ENCODE results near the gene ACAP1. TPM values are rescaled to one million over a fixed set of nuclear protein-coding genes. Genes with fewer than 3 reads are reported as not detected.

The ACAP1 gene
- total RNA-seq, 3 donors from 2014 or later = 3.4 to 6.6 (median 5.2) TPM

GRCh38 chr17:7292729-7293128 is 43.6 kb upstream of the ACAP1 start:
- no peaks in the 10 kb centered on the region for H3K36me3 ChIP-seq
- intact Hi-C loops (cut with DNase I; ENCODE audit: low total_unique reads) = no loop called here
- no peak for DNase-seq (ENCODE audit: low spot score in 2 of 2)
- H3K9me3 ChIP-seq = no peaks in the 10 kb centered on the region
- H3K4me3 ChIP-seq = no peak overlapping the region
- TF ChIP-seq, protein P1, sequence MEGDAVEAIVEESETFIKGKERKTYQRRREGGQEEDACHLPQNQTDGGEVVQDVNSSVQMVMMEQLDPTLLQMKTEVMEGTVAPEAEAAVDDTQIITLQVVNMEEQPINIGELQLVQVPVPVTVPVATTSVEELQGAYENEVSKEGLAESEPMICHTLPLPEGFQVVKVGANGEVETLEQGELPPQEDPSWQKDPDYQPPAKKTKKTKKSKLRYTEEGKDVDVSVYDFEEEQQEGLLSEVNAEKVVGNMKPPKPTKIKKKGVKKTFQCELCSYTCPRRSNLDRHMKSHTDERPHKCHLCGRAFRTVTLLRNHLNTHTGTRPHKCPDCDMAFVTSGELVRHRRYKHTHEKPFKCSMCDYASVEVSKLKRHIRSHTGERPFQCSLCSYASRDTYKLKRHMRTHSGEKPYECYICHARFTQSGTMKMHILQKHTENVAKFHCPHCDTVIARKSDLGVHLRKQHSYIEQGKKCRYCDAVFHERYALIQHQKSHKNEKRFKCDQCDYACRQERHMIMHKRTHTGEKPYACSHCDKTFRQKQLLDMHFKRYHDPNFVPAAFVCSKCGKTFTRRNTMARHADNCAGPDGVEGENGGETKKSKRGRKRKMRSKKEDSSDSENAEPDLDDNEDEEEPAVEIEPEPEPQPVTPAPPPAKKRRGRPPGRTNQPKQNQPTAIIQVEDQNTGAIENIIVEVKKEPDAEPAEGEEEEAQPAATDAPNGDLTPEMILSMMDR (IDR thresholded peaks at IDR 0.05) = no peak
- no peak for TF ChIP-seq POLR2A (IDR thresholded peaks at IDR 0.05)
- TF ChIP-seq POLR2AphosphoS5 (IDR thresholded peaks at IDR 0.05) = no peak
- peak overlapping the region; percentile 63 to 71 for H3K27ac ChIP-seq
- no peaks in the 10 kb centered on the region for H3K27me3 ChIP-seq
- H3K4me1 ChIP-seq = peaks cover 4% of the 10 kb centered on the region in 2 donors

- H3K36me3 ChIP-seq = no peaks in the 10 kb centered on the region
- H3K27me3 ChIP-seq = no peaks in the 10 kb centered on the region
- H3K4me1 ChIP-seq = peaks cover 4% of the 10 kb centered on the region in 2 donors
- H3K9me3 ChIP-seq = no peaks in the 10 kb centered on the region
- no peak for DNase-seq (ENCODE audit: low spot score in 2 of 2)
- TF ChIP-seq POLR2A (IDR thresholded peaks at IDR 0.05) (no peak), POLR2AphosphoS5 (IDR thresholded peaks at IDR 0.05) (no peak)
- TF ChIP-seq, protein P1 (IDR thresholded peaks at IDR 0.05) = no peak
- peak overlapping the region in 1 of 3 donors; percentile 15 for H3K4me3 ChIP-seq
- intact Hi-C loops (cut with DNase I; ENCODE audit: low total_unique reads) = no loop called here
- H3K27ac ChIP-seq = peak overlapping the region; percentile 63 to 71
These were observed 43.2 kb upstream of the ACAP1 start for GRCh38 chr17:7293159-7293558.

GRCh38 chr17:7293816-7294613 is 42.3 kb upstream of the ACAP1 start:
- no peak for DNase-seq (ENCODE audit: low spot score in 2 of 2)
- Histone ChIP-seq H3K27ac (peak overlapping the region; percentile 63 to 71), H3K36me3 (no peaks in the 10 kb centered on the region), H3K4me1 (peaks cover 4% of the 10 kb centered on the region in 2 donors), H3K9me3 (no peaks in the 10 kb centered on the region), H3K27me3 (no peaks in the 10 kb centered on the region), H3K4me3 (peak overlapping the region; percentile 0 to 58 (median 46))
- intact Hi-C loops (cut with DNase I; ENCODE audit: low total_unique reads) = loop anchor here (2.0 kb wide), 1 partner anchor 13 kb away; the partner anchor contains the start of gene SLC2A4
- TF ChIP-seq, protein P1 (IDR thresholded peaks at IDR 0.05) = no peak
- TF ChIP-seq POLR2AphosphoS5 (IDR thresholded peaks at IDR 0.05) (no peak), POLR2A (IDR thresholded peaks at IDR 0.05) (no peak)

GRCh38 chr17:7294614-7295153 is 41.6 kb upstream of the ACAP1 start, which contains the start of gene YBX2:
Gene YBX2, minus strand, starts transcription at chr17:7294639. Its CDS starts 139 bp downstream, at chr17:7294500.
- peak; percentile 77 to 83 for DNase-seq (ENCODE audit: low spot score in 2 of 2)
- Histone ChIP-seq H3K4me1 (peaks cover 4% of the 10 kb centered on the region in 2 donors), H3K36me3 (no peaks in the 10 kb centered on the region), H3K27ac (peak within 1 kb of the TSS; percentile 63 to 71), H3K27me3 (no peaks in the 10 kb centered on the region), H3K4me3 (peak within 1 kb of the TSS; percentile 0 to 58 (median 46)), H3K9me3 (no peaks in the 10 kb centered on the region)
- intact Hi-C loops (cut with DNase I; ENCODE audit: low total_unique reads) = loop anchor here (2.0 kb wide), 1 partner anchor 14 kb away; the partner anchor contains the start of gene SLC2A4
- TF ChIP-seq, protein P1 (IDR thresholded peaks at IDR 0.05) = no peak
- TF ChIP-seq POLR2A (IDR thresholded peaks at IDR 0.05) = no peak
- no peak for TF ChIP-seq POLR2AphosphoS5 (IDR thresholded peaks at IDR 0.05)

Measured in breast epithelium (tissue), 4 donors.